HTERT RPE-1 (cell line): Measurements from ENCODE around the gene ABR.

Experiments
- in situ Hi-C: fragments of 300-500 bp; cut with MboI; formaldehyde crosslinking; loops from 4 replicates; pipeline ENCODE4 v1.14.3; 2020; ENCODE audit warnings: low sequenced_read_pairs

Gene ABR

DNA sequence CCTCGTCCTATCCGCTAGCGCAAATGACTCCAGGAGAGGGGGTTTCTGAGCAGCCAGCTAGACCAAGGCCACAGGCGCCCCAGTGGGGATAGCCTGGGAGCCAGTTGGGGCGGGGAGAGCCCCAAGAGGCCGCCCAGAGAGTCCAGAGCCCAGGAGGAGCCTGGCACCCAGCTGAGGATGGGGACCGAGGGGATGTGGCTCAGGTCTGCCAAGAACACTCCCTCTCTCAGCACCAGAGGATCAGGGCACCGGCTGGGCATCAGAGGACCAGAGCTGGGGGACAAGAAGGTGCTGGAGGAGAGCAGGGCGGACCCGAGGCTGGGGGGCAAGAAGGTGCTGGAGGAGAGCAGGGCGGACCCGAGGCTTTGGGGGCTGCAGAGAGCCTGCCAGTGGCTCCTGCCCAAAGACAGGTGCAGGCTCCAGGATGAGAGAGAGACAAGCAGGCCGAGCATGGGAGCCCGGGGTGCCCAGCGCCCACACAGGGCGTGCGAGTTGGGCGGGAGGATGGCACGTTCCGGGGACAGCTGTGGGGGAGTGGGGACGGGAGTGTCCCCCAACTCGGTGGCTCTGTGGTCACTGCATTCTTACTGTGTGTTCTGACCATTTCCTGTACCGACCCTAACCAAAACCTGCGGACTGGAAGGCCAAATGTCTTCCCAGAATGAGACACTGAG is 143.5 kb downstream of the ABR start:
- in situ Hi-C loops: no loop called here

DNA sequence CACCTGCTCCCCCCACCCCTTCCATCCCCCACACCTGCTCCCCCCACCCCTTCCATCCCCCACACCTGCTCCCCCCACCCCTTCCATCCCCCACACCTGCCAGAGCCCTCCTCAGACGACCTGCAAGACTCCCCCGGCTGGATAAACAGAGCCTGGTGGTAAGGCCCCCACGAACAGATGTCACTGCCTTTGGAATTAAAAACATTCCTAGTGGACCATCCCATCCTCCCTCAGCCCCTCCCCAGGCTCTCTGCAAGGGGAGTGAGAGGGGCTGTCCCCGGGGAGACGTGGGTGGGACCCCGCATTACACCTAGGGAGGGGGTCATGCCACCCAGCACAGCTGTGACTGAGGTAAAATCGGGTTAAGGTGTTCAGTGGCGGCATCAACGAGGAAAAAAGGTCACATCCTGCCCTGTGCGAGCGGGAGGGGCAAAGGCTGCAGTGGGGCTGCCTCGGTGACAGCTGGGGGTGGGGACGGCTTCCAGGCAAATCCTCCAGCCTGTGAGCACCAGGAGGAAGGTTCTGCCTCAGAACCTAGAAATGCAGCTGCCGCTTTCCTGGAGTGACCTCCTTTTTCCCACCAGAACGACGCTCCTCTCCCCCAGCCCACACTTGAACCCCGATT is 144.1 kb downstream of the ABR start:
- in situ Hi-C loops: no loop called here

DNA sequence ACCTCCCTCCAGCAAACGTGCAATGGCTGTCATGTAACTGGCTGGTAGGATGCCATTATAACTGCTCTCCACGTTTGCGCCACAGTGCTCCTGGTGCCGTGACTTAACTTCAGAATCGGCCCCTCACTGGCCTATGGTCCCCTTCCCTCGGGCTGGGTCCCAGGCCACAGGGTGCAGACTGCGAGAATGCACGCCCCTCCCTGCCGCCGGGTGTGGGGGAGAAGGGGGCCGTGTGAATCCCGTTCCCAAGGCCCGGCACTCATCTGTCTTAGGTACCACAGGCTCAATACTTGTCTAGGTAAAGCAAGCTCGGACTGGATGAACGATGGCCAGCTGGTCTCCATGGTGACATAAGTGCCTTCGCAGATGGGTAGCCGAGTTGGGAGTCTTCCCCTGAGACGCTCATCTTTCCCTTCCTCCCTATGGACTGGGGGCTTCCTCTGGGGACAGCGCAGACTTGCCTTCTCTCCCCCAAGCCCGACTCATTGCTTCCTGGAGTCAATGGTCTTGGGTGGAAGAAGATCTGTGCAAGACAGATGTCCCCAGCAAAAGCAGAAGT is 145.1 kb downstream of the ABR start:
- in situ Hi-C loops: no loop called here

DNA sequence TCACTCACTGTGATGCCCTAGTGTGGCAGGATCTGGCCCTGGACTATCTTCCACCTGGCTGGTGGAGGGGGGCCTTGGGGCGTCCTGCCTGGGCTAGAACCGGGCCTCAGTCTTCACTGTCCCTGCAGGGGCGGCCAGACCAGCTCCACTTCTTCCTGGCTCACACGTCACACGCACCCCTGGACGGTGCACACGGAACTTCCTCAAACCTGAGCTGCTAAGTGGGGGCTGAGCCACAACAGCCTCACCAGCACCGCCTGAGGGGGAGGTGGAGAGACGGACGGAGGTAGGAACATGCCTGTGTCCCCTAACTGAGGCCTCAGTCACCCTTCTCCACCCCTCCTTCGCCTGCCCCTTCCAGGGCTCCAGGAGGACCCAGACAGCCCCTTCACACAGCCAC is 146.3 kb downstream of the ABR start:
- in situ Hi-C loops: no loop called here

DNA sequence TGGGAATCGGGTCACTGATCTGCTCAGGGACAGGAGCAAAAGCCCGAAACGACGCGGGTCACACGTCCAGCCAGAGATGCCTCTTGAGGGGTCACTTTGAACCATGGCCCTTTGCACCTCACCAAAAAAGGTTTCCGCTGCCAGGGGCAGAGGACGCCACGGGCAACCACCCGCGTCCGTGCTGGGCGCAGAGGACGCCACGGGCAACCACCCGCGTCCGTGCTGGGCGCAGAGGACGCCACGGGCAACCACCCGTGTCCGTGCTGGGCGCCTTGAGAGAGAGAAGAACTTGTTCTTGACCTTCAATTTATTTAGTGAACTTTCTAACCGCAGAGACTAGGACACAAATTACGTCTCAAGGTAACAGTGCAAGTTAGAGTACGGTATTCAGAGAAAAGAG is 147.4 kb downstream of the ABR start:
- in situ Hi-C loops: no loop called here

DNA sequence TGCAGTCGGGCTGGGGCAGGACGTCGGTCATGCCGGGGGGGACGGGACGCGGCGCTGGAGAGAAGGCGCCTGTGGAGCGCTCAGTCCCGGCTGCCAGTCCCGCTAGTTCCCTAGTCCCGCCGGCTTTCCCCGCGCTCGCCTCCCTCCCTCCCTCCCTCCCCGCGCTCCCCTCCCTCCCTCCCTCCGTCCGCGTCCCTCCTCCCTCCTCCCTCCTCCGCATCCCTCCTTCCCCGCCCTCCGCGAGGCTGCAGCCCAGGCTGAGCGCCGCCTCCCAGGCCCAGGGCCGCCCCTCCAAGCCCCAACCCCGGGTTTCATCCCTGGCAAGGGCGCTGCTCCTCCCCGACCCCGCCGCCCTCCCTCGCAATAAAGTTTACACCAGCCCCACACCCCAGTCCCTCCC is 148.1 kb downstream of the ABR start:
- in situ Hi-C loops: no loop called here

DNA sequence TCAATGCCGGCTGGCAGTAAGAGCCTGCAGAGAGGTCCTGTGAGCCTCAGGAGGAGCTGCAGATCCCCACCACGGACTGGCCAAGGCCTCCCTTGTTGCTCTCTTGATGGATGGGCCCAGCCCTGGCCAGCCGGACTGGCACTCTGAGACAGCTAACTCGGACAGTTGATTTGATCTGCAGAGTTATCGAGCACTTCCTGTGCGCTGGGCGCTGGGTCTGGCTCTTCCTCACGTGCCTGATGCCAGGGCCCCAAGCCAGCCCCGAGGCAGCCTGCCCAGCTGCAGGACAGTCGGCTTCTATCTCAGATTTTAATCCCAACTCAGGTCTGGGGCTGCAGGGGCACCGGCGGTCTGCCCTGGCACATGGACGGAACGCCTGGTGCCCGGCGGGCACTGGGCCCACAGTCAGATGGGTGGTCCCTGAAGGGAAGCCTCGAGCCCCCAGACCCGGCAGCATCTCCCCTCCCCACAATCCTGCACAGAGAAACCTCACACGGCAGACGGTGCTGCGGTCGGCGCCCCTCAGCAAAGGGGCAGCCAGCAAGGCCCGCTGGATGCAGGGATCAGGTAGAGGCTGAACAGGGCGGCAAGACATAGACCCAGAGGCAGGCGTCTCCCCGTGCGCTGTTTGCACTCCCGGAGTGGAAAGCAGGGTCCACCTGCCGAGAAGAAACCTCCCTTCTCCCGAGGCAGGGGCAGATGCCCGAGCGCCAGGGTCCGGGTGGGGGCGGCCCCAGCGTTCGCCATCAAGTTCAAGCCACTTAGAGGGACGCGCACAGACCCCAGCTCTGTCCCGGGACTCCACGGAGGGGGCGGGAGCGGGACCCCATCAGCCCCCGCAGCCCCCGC is 148.9 kb downstream of the ABR start:
- in situ Hi-C loops: no loop called here

DNA sequence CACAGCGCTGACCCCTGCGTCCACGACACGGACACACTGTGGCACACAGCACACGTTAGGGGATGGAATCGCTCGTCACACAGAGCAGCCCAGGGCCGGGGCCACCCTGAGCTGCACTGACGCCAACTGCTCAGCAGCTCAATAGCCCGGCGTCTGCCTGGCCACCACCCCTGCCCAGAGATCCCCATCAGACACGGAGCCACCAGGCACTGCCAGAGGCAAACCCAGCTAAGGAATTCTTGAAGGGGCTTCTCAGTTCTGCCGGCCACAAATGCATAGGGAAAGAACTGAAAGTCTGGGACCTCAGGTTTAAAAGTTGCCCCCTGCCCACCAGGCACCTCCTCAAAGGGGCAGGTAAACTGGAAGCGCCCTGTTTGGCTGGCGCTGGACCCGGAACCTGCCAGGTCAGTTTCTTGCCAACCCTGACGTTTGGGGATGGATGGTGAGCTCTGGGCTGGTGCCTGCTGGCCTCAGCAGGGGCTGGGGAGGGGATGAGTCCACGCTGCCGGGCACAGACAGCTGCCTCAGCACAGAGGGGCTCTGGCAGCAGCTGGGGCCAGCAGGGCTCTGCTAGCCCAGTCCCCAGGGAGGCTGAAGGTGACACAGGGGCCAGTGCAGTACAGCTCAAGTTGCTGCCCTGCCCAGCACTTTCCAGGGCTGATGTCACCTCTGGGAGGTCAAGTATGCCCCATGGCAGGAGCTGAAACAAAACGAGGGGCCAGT is 149.7 kb downstream of the ABR start:
- in situ Hi-C loops: no loop called here

DNA sequence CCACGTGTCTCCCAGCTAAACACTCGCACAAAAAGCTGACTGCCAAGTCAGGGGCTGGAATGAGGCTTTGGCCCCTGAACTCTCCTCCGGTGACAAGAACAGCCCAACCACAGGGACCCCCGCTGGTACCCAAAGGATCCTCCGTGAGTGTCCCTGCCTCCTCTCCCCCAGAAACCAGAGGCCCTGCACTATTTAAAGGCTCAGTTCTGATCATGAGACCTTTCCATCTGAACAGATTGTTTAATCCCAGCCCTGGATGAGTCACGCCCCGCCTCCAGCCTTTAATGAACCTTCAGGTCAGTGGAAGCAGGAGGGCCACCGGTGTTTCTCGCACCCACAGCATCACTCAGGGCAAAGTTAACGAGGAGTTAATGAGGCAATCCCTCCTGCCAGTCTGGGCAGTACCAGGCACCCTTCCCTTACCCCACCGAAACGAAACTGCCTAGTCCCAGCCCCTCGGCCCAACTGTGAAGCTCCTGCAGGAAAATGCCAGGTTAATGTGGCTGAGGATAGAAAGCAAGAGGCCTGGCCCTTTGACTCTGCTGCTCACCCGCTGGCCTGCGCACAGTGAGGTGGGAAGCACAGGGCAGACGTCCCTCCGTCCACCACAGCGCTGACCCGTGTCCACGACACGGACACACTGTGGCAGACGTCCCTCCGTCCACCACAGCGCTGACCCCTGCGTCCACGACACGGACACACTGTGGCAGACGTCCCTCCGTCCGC is 150.4 kb downstream of the ABR start:
- in situ Hi-C loops: no loop called here

DNA sequence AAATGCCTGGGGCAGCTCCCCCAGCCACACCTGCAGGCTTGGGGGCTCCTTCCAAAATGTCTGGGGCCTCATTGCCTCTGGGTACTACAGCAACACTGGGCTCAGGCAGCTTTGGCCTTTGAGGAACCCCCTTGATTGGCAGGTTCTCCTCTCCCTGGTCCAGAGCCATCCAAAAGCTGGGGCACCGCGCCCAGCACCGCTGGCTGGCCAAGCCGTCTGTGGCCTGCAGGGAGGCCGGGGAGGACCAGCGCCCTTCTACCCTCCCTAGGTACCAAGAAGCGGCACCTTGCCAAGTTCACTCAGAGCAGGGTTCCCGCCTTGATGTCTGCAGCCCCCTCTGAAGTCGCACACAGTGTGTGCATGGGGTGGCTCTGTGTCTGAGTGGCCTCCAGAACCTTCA is 152.7 kb downstream of the ABR start:
- in situ Hi-C loops: no loop called here

DNA sequence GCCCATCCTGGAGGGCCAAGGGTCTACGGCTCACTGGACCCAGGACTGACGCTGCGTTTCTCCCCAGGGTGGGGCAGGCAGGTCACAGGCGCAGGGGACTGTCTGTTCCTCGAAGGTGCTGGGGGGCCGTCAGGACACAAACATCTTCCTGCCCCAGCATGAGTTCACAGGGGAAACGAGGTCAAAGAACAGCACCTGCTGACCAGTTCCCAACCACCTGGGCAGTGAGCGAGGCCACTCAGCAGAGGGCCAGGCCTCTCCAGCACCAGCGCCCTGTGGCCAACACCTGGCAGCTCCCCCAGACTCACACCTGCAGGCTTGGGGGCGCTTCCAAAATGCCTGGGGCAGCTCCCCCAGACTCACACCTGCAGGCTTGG is 153.2 kb downstream of the ABR start:
- in situ Hi-C loops: no loop called here

DNA sequence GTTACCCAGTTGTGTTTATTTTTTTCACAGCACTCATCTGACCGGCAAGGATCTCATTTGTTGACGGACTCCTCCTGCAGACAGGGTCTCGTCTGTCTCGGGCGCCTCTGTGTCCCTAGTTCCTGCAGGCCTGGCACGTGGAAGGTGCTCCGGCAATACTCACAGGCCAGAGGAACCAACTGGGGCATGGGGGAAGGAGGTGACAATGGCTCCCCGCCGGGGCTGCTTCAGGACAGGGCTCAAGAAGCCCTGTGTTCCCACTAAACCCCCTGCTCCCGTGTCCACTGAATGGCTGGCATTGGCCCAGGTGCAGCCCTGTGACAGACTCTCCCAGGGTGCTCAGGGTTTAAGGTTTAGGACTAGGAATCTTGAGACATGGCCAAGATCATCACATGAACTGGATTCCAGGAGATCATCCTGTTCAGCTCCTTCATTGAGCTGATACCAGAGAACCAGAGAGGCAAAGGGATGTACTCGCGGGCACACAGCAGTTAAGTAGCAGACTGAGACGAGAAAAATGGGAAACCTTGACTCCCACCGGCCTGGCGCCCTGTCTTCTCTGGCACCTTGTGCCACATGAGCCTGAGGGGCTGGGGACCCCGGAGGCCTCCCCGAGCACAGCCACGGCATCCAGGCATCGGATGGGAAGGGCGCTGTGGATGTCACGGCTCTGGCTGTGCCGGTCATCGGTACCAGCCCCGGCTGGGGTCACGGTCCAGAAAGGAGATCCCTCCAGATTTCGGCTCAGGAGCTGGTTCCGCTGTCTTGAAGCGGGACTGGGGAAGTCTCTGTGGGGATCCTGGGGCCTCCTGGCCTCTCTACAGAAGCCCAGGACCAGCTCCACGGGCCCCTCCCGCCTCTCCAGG is 153.8 kb downstream of the ABR start:
- in situ Hi-C loops: no loop called here

DNA sequence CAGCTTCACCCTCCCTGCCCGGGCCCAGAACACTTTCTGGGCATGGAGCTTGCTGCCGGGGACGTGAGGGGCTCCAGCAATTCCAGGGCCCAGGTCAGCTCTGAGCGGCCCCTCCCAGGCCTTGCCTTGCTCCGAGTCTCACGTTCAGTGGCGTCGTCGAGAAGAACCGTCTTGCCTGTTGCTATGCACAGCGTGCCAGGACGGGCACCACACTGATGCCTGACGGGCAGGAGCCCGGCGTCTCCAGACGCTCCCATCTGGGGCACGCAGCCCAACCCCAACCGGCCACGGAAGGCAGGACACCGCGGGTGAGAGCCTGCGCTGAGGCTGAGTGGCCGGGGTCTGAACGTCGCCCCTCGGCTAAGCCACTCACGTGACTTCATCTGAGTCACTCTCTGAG is 155.7 kb downstream of the ABR start:
- in situ Hi-C loops: no loop called here

DNA sequence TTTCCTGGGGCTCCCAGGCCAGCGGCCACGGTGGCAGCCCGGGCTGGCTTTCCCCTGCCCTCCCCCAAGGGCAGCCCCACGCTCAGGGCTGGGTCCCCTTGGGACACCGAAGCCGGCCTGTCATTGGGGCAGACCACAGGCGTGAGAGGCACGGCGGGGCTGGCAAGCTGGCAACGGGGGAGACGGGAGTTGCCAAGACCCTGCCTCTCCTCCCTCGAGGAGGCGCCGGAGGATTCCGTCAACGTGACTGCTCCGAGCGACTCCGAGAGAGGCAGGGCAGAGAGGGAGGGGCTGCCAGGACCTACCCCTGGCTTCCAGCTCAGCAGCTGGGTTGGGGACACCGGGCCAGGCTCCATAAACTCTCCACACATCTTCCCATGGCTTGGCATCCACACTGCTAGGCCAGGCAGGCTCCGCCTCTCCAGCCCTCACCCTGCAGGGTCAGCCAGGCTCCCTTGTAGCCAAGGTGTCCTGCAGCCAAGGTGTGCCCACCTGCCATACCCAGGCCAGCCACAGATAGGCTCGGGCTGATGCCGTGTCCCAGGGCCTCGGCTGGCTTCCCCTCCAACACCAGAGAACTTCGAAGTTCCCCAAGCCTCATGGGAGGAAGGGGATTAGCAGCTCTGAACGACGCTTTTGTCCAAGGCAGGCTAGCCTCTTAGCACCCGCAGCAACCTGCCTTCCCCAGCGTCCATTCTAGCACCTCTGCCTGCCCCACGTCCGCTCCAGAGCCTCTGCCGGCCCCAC is 157.3 kb downstream of the ABR start:
- in situ Hi-C loops: no loop called here

DNA sequence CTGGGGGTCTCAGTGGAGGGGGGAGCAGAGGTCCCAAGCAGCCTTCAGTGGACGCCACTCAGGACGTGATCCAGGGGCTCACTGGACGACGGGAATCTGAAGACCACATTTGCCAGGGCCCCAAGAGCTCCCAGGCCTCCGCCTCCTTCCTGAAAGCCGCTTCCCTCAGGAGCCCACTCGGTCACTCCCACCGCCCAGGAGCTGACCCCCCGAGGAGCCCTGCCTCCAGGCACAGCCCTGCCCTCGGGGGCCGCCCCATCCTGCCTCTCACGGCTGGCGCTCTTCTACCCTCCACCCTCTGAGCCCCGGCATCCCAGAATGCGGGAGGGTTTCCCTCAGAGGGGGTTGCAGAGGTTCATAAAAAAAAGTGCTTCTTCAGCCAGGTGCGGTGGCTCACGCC is 158.6 kb downstream of the ABR start:
- in situ Hi-C loops: no loop called here

DNA sequence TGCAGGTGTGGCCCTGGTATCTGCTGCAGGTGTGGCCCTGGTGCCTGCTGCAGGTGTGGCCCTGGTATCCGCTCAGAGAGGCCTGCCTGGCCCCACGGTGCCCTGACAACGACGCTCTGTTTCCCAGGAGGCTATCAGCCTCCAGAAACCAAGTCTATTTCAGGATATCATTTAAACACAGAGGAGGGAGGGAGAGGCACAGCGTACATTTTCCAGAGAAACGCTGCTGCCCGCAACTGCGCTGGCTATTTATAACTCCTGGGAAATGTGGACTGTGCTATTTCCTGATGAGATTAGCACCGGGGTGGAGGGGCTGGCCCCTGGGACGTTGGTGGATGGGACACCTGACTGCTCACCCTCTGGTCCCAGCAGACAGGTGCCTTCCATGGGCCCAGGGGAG is 160.3 kb downstream of the ABR start:
- in situ Hi-C loops: no loop called here

DNA sequence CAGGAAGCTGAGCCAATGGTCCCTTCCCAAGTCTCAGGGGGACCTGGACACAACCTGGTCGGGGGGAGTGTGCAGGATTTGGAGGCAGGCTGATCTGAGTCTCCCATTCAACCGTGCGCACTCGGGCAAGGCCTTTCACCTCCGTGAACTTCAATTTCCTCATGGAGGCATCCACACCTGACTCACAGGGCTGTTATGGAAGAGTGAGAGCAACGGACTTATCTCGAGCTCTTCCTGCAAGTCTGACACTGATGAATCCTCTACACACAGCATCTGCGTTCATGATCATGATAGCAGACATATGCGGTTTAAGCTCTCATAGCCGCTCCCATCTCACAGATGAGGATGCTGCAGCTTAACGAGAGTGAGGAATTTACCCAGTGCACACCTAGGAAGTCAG is 161.2 kb downstream of the ABR start:
- in situ Hi-C loops: no loop called here

DNA sequence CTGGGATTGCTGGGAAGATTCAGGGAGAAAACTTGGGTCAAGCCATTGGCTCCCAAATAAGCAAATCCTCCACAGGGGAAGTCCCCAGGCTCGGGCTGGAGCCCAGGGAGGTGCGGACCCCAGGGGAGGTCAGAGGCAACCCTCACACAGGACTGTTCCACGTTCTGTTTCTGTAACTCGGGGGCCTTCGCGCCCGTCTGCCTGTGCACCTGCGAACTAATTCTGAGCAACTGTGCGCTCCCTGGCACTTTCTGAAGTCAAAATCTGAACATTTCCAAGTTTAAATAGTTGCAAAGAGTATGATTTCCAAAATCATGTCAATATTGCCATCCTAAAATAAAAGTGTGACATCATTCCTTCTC is 166.1 kb downstream of the ABR start:
- in situ Hi-C loops: no loop called here
